Thyroid gland (tissue), 4 donors: ENCODE results near the gene DGKZ.
A peak's percentile ranks its signal among the peaks of the same experiment; 100 is the strongest.

Experiments
- CTCF ChIP-seq, 6 experiments: fragments of 200-600 bp in 3 of 6; fragments of 450-650 bp in 3 of 6; sonication (generic) in 3 of 6; IDR thresholded peaks; one replicate each; pipeline ENCODE4 v1.5.1; 2016 to 2019; ENCODE audit warnings: antibody characterized with exemption in 6 of 6, mild to moderate bottlenecking in 2 of 6, inconsistent platforms in 1 of 6, moderate library complexity in 1 of 6
- POLR2A ChIP-seq, 2 donors: fragments of 450-650 bp; IDR thresholded peaks; one replicate each; pipeline ENCODE4 v1.6.1; 2017; ENCODE audit warnings: antibody characterized with exemption in 2 of 2, mild to moderate bottlenecking in 2 of 2, moderate library complexity in 1 of 2

GRCh38 chr11:46382646-46383403 lies 35.6 kb downstream of the DGKZ start:
- TF ChIP-seq CTCF (IDR thresholded peaks at IDR 0.05) (peak in 1 of 6 experiments; percentile 37), POLR2A (IDR thresholded peaks at IDR 0.05) (no peak)
